A673 (cell line): ENCODE data around the gene RIN1.

ENCODE experiments used
- EZH2 ChIP-seq: fragments of 200-600 bp; sonication (generic); IDR thresholded peaks from 2 replicates; pipeline ENCODE4 v1.6.1; 2017; ENCODE audit warnings: borderline replicate concordance, low read depth, mild to moderate bottlenecking, mixed read lengths, antibody characterized with exemption, low read length; ENCODE audit not compliant: poor library complexity, severe bottlenecking
- TF ChIP-seq, protein P1 (sequence below): fragments of 300-800, 200-600 bp; sonication (generic); conservative IDR thresholded peaks from 2 replicates; pipeline ENCODE4 v1.5.1; 2017; ENCODE audit warnings: low read depth, mild to moderate bottlenecking, antibody characterized with exemption, low read length, moderate library complexity, mixed read lengths

GRCh38 chr11:66330931-66331330, 5.3 kb downstream of the RIN1 start:
- TF ChIP-seq, protein P1, sequence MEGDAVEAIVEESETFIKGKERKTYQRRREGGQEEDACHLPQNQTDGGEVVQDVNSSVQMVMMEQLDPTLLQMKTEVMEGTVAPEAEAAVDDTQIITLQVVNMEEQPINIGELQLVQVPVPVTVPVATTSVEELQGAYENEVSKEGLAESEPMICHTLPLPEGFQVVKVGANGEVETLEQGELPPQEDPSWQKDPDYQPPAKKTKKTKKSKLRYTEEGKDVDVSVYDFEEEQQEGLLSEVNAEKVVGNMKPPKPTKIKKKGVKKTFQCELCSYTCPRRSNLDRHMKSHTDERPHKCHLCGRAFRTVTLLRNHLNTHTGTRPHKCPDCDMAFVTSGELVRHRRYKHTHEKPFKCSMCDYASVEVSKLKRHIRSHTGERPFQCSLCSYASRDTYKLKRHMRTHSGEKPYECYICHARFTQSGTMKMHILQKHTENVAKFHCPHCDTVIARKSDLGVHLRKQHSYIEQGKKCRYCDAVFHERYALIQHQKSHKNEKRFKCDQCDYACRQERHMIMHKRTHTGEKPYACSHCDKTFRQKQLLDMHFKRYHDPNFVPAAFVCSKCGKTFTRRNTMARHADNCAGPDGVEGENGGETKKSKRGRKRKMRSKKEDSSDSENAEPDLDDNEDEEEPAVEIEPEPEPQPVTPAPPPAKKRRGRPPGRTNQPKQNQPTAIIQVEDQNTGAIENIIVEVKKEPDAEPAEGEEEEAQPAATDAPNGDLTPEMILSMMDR = no peak; the same call in 1 of the 2 replicates
- no peak for TF ChIP-seq EZH2
